ENCODE results near the gene OR6X1.
A peak's percentile ranks its signal among the peaks of the same experiment; 100 is the strongest.
"Not testable (repeated sequence)": the region's sequence is repeated elsewhere in the genome, so short reads cannot be mapped to it uniquely, and the experiment has no call there.

OR6X1 gene

GRCh38 chr11:123753110-123753509, 1.2 kb downstream of the OR6X1 start:
- no peak for DNase-seq (ENCODE audit: low spot score)

GRCh38 chr11:123751781-123752180, 2.5 kb downstream of the OR6X1 start:
- no peak for DNase-seq (ENCODE audit: low spot score)

- not testable (repeated sequence) for DNase-seq (ENCODE audit: low spot score)
These were observed 6.0 kb downstream of the OR6X1 start for GRCh38 chr11:123748349-123748748.

GRCh38 chr11:123745764-123746451, 8.4 kb downstream of the OR6X1 start:
- DNase-seq (ENCODE audit: low spot score) = no peak

GRCh38 chr11:123742724-123743120, 11.6 kb downstream of the OR6X1 start:
- DNase-seq (ENCODE audit: low spot score) = no peak

GRCh38 chr11:123742031-123742723, 12.1 kb downstream of the OR6X1 start:
- peak; percentile 31 for DNase-seq (ENCODE audit: low spot score)

- peak; percentile 96 for DNase-seq (ENCODE audit: low spot score)
These were observed 12.9 kb downstream of the OR6X1 start, which contains the start of gene ZNF202 for GRCh38 chr11:123741159-123742030. Gene ZNF202 (minus strand): TSS chr11:123741660. CDS start chr11:123730888, 10,772 bp downstream.

- DNase-seq (ENCODE audit: low spot score) = peak; percentile 24
These were observed 13.5 kb downstream of the OR6X1 start for GRCh38 chr11:123740787-123741158.

- no peak for DNase-seq (ENCODE audit: low spot score)
These were observed 15.9 kb downstream of the OR6X1 start for GRCh38 chr11:123738374-123738773.

- DNase-seq (ENCODE audit: low spot score) = no peak
These were observed 17.5 kb downstream of the OR6X1 start for GRCh38 chr11:123736769-123737168.

GRCh38 chr11:123729602-123730001, 24.7 kb downstream of the OR6X1 start:
- DNase-seq (ENCODE audit: low spot score) = no peak

- no peak for DNase-seq (ENCODE audit: low spot score)
These were observed 28.2 kb downstream of the OR6X1 start for GRCh38 chr11:123725995-123726655.

GRCh38 chr11:123719452-123719851, 34.9 kb downstream of the OR6X1 start:
- DNase-seq (ENCODE audit: low spot score) = no peak

GRCh38 chr11:123718469-123718868, 35.8 kb downstream of the OR6X1 start:
- no peak for DNase-seq (ENCODE audit: low spot score)

GRCh38 chr11:123718063-123718462, 36.3 kb downstream of the OR6X1 start:
- DNase-seq (ENCODE audit: low spot score) = no peak

- DNase-seq (ENCODE audit: low spot score) = not testable (repeated sequence)
These were observed 41.7 kb downstream of the OR6X1 start for GRCh38 chr11:123712627-123713026.

- peak; percentile 75 for DNase-seq (ENCODE audit: low spot score)
These were observed 46.6 kb downstream of the OR6X1 start for GRCh38 chr11:123707606-123708205.

GRCh38 chr11:123707206-123707605, 47.1 kb downstream of the OR6X1 start:
- no peak for DNase-seq (ENCODE audit: low spot score)

GRCh38 chr11:123704341-123704740, 50.0 kb downstream of the OR6X1 start:
- DNase-seq (ENCODE audit: low spot score) = no peak

Measured in GM03348 (cell line).